Fibroblast of villous mesenchyme (primary cell): ENCODE data around the gene C2CD2. TPM values are rescaled to one million over a fixed set of nuclear protein-coding genes. Genes with fewer than 3 reads are reported as not detected.

Experiments
- DNase-seq: peaks from one replicate; pipeline ENCODE4 v3.0.0-alpha.2; 2010; ENCODE audit warnings: low read depth
- H3K4me3 ChIP-seq: 2 replicates; pipeline ENCODE4 v1.5.1; 2011; ENCODE audit warnings: low read depth, mild to moderate bottlenecking, low read length
- total RNA-seq: library from RNA; depleted of rRNA; stranded (reverse); fragments of >200 nt; gene quantifications from 2 replicates; pipeline ENCODE4 v1.2.3, GENCODE V29; 2012
- TF ChIP-seq, protein P1 (sequence below): IDR thresholded peaks from 2 replicates; pipeline ENCODE4 v1.5.1; 2012; ENCODE audit warnings: low read depth, mild to moderate bottlenecking, low read length; ENCODE audit not compliant: insufficient read depth

The C2CD2 gene
- total RNA-seq, 1 donor, result 25.0 TPM

DNA sequence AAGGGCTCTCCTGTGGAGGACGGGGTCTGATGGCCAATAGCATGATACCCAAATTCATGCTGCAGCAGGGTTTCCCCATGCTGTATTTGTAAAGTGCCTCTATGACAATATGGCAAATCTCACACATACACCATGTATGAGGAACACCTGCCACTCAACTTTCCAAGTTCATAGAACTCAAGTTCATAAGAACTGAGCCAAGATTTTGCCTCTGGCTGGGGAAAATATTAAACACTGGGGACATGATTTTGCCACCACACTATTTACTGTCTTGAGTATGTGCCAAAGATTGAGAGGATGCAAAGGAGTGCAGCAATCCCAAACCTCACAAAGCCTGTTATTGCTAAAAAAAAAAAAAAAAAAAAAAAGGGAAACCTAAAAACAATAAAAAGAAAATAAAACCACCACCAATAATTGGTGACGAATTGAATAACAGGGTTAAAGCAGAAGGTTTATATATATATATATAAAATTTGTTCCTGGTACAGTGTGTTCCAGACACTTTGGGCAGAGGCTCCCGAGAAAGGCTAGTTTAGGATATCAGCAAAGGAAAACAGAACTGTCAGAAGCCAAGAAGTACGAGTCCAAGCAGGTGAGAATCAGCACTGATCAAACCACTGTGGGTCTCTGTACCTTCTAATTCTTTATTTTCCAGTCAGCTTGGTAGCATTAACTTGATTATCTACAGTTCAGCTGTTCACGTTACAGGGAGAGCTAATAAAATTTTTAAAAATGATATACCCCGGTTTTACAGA is 32.0 kb upstream of the C2CD2 start:
- no peak for DNase-seq
- TF ChIP-seq, protein P1, sequence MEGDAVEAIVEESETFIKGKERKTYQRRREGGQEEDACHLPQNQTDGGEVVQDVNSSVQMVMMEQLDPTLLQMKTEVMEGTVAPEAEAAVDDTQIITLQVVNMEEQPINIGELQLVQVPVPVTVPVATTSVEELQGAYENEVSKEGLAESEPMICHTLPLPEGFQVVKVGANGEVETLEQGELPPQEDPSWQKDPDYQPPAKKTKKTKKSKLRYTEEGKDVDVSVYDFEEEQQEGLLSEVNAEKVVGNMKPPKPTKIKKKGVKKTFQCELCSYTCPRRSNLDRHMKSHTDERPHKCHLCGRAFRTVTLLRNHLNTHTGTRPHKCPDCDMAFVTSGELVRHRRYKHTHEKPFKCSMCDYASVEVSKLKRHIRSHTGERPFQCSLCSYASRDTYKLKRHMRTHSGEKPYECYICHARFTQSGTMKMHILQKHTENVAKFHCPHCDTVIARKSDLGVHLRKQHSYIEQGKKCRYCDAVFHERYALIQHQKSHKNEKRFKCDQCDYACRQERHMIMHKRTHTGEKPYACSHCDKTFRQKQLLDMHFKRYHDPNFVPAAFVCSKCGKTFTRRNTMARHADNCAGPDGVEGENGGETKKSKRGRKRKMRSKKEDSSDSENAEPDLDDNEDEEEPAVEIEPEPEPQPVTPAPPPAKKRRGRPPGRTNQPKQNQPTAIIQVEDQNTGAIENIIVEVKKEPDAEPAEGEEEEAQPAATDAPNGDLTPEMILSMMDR, result no peak
- no peak overlapping the region for H3K4me3 ChIP-seq

DNA sequence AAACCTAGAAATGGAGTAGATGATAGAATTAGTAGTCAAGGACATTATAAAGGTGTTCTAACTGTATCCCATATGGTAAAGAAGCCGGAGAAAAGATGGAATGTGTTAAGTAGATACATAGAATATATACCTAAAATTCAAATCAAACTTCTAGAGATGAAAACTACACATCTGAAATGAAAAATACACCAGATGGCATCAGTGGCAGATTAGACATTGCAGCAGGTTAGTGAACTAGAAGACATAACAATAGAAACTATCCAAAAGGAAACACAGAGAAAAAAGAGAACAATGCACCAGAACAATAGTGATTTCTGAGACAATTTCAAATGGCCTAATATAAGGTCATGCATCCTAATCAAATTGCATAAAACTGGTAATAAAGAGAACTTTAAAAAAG is 29.4 kb upstream of the C2CD2 start:
- no peak overlapping the region for H3K4me3 ChIP-seq
- no peak for DNase-seq
- TF ChIP-seq, protein P1, result no peak

DNA sequence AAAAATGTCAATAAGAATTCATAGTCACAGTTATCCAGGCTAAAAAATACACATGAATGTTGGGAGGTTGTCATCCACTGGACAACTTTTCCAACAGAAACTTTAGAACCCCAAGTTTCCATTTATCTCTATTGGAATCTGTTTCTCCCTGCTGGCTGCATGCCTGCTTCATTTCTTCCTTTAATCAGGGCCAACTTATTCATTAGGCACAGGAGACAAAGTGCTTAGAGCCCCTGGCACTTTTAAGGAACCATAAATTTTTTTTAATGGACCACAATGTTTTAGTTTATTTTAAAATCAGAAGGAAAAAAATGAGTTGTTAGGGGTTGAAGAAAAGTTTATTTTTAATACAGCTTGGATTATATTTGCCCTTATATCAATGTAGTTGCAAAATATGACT is 26.7 kb upstream of the C2CD2 start:
- DNase-seq, result no peak
- TF ChIP-seq, protein P1, result no peak
- no peak overlapping the region for H3K4me3 ChIP-seq

DNA sequence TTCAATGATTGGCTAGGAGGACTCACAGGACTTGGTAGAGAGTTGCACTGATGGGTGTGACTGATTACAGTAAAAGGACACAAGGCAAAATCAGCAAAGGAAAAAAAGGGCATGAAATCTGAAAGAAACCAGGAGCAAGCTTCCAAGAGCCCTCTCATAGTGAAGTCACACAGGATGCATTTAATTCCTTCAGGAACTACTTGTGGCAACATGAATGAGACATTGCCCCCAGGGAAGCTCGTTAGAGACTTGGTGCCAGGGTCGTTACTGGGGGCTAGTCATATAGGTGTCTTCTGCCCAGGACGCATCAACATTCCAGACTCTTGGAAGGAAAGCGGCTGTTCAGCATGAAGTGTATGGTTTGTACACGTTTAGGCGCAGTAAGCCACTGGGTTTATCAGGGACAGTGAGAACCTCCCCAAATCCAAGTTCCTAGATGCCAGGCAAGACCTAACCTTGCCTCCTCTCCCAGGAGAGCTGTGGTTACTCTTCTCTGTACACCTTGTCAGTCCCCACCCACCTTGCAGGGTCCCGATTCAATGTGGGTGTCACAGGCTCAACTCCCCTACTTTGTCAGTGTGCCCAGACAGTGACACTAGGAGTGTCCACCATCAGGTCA is 26.0 kb upstream of the C2CD2 start:
- no peak overlapping the region for H3K4me3 ChIP-seq
- no peak for DNase-seq
- TF ChIP-seq, protein P1, result no peak

DNA sequence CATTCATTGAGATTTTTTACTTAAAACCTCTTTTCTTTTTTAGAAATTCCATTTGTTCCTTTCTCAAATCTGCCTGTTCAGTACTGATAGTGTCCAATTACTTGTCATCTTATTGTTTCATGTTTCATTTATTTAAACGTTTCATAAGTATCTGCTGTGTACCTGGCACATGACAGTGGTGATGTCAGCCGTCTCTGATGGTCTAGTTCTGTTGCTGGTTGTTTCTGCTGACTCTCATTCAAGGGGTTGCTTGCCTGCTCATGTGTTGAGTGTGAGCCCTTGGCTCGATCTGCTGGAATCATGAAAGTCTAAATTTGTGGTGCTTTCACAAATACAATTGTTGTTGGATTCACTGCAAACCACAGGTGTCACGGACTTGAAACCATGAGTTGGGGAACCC is 25.5 kb upstream of the C2CD2 start:
- TF ChIP-seq, protein P1, result no peak
- DNase-seq, result no peak
- H3K4me3 ChIP-seq, result no peak overlapping the region

DNA sequence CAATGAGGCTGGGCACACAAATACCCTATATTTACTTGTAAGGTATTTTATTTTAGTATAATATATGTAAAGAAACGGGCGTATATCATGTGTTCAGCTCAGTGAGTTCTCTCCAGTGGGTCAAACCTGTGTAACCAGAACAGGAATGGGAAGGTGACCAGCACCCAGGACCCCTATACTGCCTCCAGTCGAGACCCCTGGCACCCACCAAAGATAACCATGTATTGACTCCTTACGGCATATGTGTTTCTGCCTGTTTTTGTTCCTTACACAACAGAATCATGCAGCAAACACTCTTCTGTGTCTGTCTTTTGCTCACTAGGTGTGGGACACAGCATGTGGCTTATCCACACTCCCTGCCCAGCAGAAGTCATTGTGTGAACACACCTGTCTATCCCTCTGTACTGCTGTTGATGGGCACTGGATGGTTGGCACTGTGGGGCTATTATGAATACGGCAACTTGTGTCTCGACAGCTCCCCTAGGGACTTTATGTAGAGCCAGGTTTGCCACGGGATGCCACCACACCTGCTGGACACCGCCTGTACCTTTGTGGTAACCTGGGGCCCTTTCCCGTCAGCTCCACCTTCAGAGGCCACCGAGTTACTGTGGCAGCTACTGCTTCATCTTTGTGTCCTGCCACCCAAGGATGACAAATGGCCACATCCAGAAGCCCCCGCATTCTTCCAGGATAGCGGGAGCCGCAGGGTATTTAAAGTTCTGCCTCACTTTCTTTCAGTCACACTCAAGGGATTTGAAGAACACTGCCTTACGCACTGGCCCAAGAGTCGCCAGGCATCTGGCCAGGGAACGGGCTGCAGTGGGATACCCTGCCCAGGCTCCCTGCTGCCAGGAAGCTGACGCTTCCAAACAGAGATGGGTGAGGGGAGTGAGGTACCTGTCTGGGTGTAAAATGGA is 23.5 kb upstream of the C2CD2 start:
- no peak overlapping the region for H3K4me3 ChIP-seq
- TF ChIP-seq, protein P1, result no peak
- DNase-seq, result no peak
